Measurements from ENCODE around the gene IGSF9B.
"Not testable (repeated sequence)": the region's sequence is repeated elsewhere in the genome, so short reads cannot be mapped to it uniquely, and the experiment has no call there.

The IGSF9B gene, protein sequence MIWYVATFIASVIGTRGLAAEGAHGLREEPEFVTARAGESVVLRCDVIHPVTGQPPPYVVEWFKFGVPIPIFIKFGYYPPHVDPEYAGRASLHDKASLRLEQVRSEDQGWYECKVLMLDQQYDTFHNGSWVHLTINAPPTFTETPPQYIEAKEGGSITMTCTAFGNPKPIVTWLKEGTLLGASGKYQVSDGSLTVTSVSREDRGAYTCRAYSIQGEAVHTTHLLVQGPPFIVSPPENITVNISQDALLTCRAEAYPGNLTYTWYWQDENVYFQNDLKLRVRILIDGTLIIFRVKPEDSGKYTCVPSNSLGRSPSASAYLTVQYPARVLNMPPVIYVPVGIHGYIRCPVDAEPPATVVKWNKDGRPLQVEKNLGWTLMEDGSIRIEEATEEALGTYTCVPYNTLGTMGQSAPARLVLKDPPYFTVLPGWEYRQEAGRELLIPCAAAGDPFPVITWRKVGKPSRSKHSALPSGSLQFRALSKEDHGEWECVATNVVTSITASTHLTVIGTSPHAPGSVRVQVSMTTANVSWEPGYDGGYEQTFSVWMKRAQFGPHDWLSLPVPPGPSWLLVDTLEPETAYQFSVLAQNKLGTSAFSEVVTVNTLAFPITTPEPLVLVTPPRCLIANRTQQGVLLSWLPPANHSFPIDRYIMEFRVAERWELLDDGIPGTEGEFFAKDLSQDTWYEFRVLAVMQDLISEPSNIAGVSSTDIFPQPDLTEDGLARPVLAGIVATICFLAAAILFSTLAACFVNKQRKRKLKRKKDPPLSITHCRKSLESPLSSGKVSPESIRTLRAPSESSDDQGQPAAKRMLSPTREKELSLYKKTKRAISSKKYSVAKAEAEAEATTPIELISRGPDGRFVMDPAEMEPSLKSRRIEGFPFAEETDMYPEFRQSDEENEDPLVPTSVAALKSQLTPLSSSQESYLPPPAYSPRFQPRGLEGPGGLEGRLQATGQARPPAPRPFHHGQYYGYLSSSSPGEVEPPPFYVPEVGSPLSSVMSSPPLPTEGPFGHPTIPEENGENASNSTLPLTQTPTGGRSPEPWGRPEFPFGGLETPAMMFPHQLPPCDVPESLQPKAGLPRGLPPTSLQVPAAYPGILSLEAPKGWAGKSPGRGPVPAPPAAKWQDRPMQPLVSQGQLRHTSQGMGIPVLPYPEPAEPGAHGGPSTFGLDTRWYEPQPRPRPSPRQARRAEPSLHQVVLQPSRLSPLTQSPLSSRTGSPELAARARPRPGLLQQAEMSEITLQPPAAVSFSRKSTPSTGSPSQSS (N-terminal part only)

DNA sequence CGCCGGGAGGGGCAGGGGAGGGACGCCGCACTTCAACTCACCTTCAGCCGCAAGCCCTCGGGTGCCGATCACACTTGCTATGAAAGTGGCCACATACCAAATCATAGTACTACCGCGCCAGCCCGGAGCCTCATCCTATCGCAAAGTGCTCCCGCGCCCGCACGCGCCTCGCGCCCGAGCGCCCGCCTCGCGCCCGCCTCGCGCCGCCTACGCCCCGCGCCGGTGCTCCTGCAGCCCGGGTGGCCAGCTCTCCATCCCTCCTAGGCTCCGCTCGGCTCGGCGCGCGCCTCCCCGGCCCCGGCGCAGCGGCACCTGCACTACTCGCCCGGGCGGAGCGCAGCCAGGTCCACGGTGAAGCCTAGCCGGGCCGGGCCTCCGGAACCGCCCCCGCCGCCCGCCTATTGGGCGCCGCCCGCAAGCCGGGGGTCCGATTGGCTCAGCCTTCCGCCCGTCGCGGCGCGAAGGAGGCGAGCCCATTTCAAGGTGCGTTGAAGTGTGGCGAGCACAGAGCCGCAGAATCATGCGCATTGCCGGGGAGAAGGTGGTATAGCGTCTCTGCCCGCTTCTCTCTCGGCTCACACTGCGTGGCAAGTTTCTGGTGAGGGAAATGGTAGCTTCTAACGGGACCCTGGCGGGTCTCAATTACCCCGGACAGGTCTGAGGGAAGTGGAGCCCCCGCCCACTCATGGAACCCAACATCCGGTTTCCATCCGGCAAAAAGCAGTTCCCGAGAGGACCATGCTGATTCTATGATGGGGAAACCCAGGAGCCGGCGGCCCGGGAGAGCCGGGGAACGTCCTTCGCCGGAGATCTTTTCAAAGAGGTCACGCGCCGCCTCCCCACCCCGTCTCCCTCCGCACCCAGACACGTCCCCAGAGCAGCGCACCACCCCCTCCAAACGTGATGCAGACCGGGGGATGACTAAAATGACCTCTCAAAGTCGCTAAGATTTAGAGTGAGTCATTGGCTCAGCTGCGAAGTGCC, at the start of gene IGSF9B:
TSS of gene IGSF9B (minus strand) at position 319 of the 984 bp plus-strand sequence. CDS start at position 105, 214 bp downstream.
- peak; percentile 14 for DNase-seq (ENCODE audit: low read depth)

DNA sequence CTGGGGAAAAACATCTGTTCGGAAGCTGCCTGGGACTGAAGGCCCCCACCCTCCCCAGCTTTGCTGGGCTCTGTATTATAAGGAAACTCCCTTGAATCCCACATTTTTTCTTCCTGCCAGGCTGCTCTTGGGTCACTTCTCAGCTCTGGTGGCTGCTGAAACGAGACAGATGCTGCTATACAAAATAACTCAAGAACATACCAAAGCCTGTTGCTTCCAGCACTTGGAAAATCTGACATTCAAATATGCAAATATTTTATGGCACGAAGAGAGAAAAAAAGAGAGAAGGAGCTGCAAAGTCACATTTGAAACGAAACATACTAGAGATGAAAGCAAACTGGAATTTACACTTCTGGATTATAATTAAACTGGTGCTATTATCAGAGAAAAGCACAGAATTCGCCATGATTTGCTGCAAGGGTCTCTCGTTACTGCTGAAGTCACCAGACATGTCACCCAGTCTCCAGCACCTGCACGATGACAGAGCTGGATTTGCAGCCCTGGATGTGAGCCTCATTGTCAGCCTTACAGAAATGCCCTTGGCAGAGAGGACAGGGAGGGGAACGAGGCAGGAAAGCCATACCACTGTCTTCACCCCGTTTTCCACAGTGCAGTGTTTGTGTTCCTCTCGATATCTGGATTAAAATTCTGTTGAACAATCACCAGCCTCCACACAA, 47.9 kb upstream of the IGSF9B start:
- no peak for DNase-seq (ENCODE audit: low read depth)

DNA sequence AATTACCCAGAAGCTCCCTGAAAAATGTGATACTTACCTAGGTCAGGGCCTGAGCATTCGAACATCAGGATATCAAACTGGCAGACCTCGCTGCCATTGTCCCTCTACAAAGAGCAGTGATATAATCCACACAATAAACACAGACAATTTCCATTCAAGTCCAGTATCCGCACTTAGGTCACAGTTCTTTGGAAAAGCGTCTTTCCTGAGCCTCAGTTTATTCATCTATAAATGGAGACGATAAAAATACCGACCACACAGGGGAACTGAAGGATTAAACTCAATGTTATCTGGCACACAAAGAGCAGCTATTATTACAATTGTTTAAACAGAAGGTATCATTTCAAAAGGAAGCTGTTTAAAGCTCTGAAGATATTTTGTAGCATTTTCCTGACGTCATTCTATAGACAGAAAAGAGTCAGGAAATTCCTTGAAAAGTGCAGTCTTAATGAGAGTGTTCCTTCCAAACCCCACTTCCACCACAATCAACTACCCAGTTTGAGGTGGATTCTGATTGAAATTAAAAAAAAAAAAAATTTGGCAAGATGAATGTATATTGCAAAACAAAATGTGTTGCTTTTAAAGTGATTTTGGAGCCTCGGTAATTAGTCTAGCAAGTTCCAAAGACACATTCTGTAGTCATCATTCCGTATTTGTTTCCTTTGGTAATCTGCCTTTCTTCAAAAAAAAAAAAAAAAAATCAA, 47.2 kb upstream of the IGSF9B start:
- no peak for DNase-seq (ENCODE audit: low read depth)

DNA sequence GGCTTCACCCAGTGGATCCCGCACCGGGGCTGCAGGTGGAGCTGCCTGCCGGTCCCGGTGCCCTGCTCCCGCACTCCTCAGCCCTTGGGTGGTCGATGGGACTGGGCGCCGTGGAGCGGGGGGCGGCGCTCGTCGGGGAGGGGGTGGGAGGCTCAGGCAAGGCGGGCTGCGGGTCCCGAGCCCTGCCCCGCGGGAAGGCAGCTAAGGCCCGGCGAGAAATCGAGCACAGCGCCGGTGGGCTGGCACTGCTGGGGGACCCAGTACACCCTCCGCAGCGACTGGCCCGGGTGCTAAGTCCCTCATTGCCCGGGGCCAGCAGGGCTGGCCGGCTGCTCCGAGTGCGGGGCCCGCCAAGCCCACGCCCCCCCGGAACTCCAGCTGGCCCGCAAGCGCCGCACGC, 46.1 kb upstream of the IGSF9B start:
- not testable (repeated sequence) for DNase-seq (ENCODE audit: low read depth)

DNA sequence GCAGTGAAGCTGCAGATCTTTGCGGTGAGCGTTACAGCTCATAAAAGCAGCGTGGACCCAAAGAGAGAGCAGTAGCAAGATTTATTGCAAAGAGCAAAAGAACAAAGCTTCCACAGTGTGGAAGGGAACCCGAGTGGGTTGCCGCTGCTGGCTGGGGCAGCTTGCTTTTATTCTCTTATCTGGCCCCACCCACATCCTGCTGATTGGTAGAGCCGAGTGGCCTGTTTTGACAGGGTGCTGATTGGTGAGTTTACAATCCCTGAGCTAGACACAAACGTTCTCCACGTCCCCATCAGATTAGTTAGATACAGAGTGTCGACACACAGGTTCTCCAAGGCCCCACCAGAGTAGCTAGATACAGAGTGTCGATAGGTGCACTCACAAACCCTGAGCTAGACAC, 45.6 kb upstream of the IGSF9B start:
- not testable (repeated sequence) for DNase-seq (ENCODE audit: low read depth)

DNA sequence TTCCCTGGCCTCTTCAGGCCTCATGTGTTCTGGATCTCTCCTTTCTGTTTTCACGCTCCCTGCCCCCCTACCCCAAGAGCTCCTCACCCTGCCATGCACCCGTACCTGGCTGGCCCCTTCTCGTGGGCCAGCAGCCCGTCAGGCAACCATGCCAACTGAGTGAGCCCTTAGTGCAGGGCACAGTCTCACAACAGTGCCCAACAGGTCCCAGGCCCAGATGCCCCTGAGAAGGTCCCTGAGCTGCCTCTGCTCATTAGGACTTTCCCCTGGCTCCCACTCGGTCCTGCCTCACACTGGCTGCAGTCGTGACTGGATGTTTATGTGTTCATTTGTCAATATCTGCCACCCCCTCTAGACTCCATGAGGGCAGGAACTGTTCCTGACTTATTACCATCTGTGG, 44.8 kb upstream of the IGSF9B start:
- no peak for DNase-seq (ENCODE audit: low read depth)

DNA sequence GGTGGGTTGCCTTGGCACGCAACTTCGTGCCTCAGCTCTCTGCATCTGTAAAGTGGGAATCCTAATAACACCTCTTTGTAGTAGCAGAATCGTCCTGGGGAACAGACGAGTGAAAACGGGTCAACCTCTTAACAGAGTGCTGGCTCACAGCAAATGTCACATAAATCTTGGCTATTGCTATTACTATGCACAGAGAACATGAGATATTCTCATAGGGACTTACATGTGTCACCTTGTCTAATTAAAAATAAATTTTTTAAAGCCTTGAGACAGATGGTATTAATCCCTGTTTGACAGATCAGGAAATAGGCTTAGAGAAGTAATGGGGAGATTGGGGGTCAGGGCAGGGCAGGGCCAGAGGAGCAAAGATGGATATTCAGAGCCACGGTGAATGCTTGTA, 44.3 kb upstream of the IGSF9B start:
- no peak for DNase-seq (ENCODE audit: low read depth)

DNA sequence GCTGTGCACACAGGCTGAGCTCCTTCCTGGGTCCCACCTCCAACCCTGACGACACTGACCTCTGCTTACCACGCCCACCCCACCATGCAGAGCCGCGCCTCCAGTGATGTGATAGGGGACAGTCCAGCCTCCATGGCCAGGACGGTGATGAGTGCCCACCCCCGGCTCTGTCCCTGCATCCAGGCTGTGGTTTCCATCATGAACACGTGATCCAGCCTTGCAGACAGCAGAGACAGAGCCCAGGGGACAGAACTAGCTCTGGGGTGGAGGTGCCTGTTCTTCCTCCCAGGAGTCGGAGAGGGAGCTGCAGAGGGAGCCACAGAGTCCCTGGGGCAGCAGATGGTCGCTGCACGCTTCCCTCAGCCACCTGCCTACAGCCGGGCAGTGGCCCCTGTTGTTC, 42.6 kb upstream of the IGSF9B start:
- no peak for DNase-seq (ENCODE audit: low read depth)

DNA sequence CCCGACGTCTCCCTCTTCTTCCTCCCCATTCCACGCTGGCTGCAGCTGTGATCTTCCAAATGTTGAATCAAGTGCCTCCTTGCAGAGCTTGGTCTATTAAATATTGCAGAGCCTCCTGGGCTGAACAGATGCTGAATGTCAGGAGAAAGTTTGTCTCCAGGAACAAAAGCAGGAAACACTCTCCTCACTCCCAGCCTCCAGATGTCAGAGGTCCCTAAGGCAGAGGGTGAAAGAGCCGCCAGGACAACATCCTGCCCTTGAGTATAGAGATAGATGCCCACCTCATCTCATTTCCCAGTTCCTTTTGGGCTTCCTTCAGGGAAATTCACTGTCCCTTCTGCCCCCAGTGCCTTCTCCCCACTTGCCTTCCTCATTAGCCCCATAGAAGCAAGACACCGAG, 40.8 kb upstream of the IGSF9B start:
- no peak for DNase-seq (ENCODE audit: low read depth)

DNA sequence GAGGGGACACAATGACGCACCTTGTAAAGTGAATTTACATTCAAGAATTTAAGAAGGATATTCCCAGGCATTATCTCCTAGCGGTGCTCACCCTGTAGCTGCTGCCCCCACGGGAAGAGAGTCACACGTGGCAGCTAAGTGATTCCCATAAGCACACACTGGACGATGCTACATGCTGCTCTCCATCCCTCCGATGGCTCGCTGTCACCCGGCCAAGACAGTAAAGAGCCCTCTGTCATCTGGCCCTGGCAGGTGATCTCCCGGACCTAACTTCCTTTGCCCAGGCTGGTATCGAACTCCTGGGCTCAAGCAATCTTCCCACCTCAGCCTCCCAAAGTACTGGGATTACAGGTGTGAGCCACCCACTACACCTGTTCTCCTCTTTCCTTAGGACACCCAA, 39.9 kb upstream of the IGSF9B start:
- DNase-seq (ENCODE audit: low read depth): no peak

DNA sequence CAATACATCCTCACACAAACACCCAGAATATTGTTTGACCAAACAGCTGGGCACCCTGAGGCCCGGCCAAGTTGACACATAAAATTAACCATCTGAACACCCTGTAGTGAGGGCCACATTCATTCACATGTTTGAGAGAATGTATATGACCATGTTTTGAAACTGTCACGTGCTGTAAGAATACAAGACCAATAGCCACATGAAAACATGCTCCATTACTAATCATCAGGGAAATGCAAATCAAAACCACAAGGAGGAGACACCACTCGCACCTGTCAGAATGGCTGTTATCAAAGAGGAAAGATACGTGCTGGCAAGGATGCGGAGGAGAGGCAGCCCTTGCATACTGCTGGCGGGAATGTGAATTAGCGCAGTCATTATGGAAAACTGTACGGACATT, 38.3 kb upstream of the IGSF9B start:
- DNase-seq (ENCODE audit: low read depth): no peak

DNA sequence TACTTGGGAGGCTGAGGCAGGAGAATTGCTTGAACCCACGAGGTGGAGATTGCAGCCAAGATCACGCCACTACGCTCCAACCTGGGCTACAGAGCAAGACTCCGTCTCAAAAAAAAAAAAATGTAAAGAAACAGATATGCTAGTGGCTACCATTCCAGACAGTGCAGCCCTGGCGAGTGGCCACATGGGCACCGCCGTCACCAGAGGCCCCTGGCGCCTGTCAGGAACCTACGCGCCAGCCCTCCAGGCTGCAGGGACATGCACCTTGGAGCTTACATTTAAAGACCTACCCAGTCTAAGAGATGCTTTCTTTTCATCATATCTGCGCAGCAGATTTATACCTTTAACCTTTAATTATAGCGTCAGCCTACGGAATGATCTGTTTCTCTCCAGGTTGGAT, 37.2 kb upstream of the IGSF9B start:
- no peak for DNase-seq (ENCODE audit: low read depth)

DNA sequence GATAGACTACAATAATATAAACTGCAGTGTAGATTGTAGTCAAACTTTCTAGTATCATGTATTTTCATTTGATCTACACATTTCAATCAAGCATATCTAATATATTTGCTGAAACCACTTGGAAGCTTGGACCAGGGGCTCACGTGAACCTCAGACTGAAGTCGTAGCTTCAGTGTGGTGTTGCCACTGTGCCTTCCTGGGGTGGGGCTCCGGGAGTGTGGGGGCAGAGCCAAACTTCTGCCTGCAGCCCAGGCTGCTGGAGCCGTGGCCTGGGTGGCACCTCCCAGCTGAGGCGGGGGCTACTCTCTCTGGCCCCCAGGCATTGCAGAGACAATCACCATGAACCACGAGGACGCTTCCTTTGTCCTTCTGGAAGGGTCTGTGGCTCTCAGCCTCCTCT, 36.3 kb upstream of the IGSF9B start:
- no peak for DNase-seq (ENCODE audit: low read depth)

DNA sequence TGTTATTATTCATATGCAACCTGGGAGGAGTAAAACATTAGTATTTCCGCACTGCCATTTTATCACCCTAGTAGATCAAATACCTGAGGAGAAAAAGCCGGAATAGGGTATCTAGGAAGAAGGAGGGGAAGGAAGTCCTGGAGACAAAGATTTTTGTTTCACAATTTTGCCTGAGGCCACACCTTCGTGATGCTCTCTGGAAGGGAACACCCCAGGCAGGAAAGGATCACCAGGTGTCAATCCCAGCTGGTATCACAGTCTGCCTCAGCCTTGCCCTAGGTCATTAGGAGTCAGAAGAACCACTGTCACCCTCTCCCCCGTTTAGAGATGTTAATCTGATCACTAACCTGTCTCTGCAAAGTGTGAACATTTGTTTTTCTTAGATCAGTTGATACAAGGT, 35.4 kb upstream of the IGSF9B start:
- no peak for DNase-seq (ENCODE audit: low read depth)

DNA sequence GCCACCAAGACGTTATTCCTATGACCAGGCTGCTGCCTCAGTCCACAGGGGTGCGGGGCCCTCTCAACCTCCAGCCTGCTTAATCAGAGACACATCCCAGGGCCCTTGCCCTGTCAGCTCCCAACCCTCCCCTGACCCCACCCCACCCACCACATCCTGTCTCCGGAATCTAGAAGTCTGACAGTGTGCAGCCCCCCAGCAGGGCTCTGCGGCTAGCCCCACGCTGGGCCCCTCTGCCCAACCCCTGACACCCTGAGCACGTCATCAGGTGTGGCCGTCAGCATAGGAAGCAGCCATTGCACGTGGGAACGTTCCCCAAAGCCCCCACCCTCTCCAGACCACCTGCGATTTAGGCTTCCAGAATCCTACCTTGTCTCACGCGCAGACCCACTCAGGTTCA, 34.3 kb upstream of the IGSF9B start:
- DNase-seq (ENCODE audit: low read depth): no peak

DNA sequence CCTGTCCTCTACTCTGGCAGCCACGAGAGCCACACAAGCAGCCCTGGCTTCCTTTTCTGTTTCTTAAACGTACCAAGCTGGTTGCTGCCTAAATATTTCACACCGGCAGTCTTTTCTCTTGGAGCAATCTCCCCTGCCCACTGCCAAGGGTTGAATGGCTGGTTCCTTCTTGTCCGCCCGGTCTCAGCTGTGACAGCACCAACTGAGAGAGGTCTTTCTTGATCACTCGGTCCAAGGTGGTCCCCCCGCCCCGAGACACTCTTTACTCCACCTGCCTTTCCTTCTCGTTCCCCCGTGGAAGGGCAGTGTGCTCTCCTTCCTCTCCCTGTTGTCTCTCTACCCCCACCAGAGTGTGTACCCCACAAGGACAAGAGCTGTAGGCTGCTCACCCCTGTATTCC, 33.7 kb upstream of the IGSF9B start:
- no peak for DNase-seq (ENCODE audit: low read depth)

DNA sequence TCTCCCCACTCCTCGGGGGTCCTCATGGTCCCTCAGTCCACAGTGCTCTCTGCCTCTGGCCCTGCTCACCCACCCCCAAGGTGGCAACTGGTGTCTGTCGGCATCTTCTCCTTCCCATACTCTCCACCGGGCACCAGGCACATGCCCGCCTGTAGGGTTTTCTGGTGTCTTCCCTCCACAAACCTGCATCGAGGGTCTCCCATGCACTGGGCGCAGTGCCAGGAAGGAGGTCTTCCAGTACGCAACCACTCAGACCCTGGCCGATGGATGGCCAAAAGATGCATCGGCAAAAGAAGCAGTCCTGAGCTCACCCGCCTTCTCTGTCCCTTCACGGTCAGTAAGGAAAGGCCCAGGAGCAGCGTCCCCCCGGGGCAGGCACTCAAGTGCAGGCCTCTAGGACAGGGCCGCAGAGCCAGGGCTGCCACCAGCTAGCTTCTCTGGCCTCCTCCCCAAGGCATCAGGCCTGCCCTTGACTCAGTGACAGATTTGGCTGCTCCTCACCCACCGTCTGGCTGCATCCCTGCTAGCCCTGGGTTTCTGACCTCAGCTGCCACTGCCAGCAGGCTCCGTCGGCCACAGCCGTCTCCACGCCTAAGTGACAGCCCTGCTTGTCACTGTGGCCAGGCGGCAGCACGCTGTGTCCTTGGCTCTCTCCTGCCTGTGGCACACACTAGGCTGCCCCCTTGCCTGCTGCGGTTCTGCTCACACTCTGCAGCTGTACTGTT, 32.1 kb upstream of the IGSF9B start:
- DNase-seq (ENCODE audit: low read depth): no peak

DNA sequence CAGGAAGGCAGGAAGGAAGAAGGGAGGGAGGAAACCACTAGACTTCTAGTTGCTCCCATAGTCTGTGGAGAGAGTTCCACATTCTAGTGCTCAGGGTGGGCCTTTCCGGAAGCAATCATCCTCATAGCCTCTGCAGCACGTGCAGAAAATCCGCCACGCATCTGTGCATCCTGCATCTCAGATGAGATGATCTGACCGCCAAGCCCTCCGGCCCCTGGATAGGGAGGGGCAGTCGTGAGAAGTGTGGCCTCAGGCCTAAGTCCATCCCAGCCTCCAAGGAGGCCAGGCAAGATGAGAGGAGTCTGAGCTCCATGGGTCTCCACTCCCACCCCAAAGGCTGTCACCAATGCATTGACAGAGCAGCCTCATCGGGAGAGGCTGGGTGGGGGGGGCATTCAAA, 30.4 kb upstream of the IGSF9B start:
- no peak for DNase-seq (ENCODE audit: low read depth)

All from fibroblast of gingiva (primary cell).